ENCODE results near the gene PAX9. TPM values are rescaled to one million over a fixed set of nuclear protein-coding genes. Genes with fewer than 3 reads are reported as not detected.
A peak's percentile ranks its signal among the peaks of the same experiment; 100 is the strongest.

Gene PAX9
- total and polyA plus RNA-seq, 2 of the 13 experiments (the other 11 are each of a cell fraction or from before 2014, with no cell fraction given), result 0.03 TPM; not detected in 1

DNA sequence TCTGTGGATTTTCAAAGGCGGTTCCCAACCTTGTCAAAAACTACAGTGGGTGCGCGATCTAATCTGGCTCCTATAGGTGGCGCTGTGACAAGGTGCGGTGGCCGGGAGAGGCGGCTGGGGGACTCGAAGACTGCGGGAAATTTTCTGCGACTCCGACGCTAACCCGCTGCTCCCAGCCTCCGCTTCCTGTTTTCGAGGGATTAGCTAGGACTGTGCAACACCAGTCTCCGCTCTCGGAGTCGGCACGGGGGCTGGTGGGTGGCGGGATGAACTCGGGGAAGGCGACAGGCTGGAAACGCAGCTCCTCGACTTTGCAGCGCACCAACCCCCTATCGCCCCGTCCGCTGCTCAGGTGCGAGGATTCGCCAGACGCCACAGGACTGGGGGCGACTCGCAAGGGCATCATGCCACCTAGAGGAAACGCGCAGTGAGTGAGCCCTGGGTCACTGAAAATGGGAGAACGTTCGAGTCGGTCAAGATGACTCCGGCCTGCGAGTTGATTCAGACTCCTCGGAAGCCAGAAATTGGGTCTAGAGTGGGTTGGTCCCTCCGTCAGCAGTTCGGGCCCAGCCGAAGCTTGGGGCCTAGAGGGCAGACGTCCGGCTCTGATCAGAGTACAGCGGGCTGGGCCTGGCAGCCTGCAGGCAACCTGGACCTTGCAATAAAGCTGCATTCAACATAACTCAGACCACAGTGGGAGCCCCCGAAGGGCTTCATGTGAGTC, 5.5 kb upstream of the PAX9 start (continued):
- TF ChIP-seq, protein P1, sequence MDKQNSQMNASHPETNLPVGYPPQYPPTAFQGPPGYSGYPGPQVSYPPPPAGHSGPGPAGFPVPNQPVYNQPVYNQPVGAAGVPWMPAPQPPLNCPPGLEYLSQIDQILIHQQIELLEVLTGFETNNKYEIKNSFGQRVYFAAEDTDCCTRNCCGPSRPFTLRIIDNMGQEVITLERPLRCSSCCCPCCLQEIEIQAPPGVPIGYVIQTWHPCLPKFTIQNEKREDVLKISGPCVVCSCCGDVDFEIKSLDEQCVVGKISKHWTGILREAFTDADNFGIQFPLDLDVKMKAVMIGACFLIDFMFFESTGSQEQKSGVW (CRISPR knock-in tag; IDR thresholded peaks at IDR 0.05; ENCODE audit: borderline replicate concordance), result 0 out of 2 replicates have a peak, but pooled peaks have one; percentile 55
- TF ChIP-seq, protein P2, sequence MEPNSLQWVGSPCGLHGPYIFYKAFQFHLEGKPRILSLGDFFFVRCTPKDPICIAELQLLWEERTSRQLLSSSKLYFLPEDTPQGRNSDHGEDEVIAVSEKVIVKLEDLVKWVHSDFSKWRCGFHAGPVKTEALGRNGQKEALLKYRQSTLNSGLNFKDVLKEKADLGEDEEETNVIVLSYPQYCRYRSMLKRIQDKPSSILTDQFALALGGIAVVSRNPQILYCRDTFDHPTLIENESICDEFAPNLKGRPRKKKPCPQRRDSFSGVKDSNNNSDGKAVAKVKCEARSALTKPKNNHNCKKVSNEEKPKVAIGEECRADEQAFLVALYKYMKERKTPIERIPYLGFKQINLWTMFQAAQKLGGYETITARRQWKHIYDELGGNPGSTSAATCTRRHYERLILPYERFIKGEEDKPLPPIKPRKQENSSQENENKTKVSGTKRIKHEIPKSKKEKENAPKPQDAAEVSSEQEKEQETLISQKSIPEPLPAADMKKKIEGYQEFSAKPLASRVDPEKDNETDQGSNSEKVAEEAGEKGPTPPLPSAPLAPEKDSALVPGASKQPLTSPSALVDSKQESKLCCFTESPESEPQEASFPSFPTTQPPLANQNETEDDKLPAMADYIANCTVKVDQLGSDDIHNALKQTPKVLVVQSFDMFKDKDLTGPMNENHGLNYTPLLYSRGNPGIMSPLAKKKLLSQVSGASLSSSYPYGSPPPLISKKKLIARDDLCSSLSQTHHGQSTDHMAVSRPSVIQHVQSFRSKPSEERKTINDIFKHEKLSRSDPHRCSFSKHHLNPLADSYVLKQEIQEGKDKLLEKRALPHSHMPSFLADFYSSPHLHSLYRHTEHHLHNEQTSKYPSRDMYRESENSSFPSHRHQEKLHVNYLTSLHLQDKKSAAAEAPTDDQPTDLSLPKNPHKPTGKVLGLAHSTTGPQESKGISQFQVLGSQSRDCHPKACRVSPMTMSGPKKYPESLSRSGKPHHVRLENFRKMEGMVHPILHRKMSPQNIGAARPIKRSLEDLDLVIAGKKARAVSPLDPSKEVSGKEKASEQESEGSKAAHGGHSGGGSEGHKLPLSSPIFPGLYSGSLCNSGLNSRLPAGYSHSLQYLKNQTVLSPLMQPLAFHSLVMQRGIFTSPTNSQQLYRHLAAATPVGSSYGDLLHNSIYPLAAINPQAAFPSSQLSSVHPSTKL (CRISPR knock-in tag; IDR thresholded peaks at IDR 0.05), result no peak
- TF ChIP-seq ZNF644 (CRISPR knock-in tag; IDR thresholded peaks at IDR 0.05; ENCODE audit: low read depth) (no peak), ZNF547 (CRISPR knock-in tag; IDR thresholded peaks at IDR 0.05) (0 out of 2 replicates have a peak, but pooled peaks have one; percentile 63), ZFP91 (CRISPR knock-in tag; IDR thresholded peaks at IDR 0.05; ENCODE audit: borderline replicate concordance) (peak; percentile 70; the same call in 1 of the 2 replicates), PITX1 (CRISPR knock-in tag; IDR thresholded peaks at IDR 0.05) (no peak), KDM5B (CRISPR knock-in tag; IDR thresholded peaks at IDR 0.05; ENCODE audit: borderline replicate concordance) (0 out of 2 replicates have a peak, but pooled peaks have one; percentile 20), ZBTB38 (CRISPR knock-in tag; IDR thresholded peaks at IDR 0.05) (peak; percentile 67; the same call in 1 of the 2 replicates), ZNF292 (CRISPR knock-in tag; IDR thresholded peaks at IDR 0.05; ENCODE audit: borderline replicate concordance, low read depth) (0 out of 2 replicates have a peak, but pooled peaks have one; percentile 22), XRCC5 (optimal IDR thresholded peaks at IDR 0.05; ENCODE audit: low read length) (peak; percentile 81), SMC3 (IDR thresholded peaks at IDR 0.05; ENCODE audit: low read length) (peak; percentile 29; the same call in 1 of the 2 replicates), ZFP41 (CRISPR knock-in tag; IDR thresholded peaks at IDR 0.05; ENCODE audit: borderline replicate concordance) (peak; percentile 86; the same call in 1 of the 2 replicates), SRY (CRISPR knock-in tag; IDR thresholded peaks at IDR 0.05) (no peak), RFX1 (IDR thresholded peaks at IDR 0.05) (no peak), ZNF747 (CRISPR knock-in tag; IDR thresholded peaks at IDR 0.05; ENCODE audit: borderline replicate concordance) (no peak), RXRB (CRISPR knock-in tag; IDR thresholded peaks at IDR 0.05; ENCODE audit: borderline replicate concordance) (no peak), ZNF30 (CRISPR knock-in tag; IDR thresholded peaks at IDR 0.05) (no peak), FLYWCH1 (CRISPR knock-in tag; IDR thresholded peaks at IDR 0.05) (0 out of 2 replicates have a peak, but pooled peaks have one; percentile 43), RBM39 (IDR thresholded peaks at IDR 0.05; ENCODE audit: low read depth, low read length, poor library complexity, severe bottlenecking) (peak; percentile 78), RXRA (CRISPR knock-in tag; IDR thresholded peaks at IDR 0.05) (no peak)
- TF ChIP-seq, protein P3, sequence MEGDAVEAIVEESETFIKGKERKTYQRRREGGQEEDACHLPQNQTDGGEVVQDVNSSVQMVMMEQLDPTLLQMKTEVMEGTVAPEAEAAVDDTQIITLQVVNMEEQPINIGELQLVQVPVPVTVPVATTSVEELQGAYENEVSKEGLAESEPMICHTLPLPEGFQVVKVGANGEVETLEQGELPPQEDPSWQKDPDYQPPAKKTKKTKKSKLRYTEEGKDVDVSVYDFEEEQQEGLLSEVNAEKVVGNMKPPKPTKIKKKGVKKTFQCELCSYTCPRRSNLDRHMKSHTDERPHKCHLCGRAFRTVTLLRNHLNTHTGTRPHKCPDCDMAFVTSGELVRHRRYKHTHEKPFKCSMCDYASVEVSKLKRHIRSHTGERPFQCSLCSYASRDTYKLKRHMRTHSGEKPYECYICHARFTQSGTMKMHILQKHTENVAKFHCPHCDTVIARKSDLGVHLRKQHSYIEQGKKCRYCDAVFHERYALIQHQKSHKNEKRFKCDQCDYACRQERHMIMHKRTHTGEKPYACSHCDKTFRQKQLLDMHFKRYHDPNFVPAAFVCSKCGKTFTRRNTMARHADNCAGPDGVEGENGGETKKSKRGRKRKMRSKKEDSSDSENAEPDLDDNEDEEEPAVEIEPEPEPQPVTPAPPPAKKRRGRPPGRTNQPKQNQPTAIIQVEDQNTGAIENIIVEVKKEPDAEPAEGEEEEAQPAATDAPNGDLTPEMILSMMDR (CRISPR knock-in tag; IDR thresholded peaks at IDR 0.05), result peak; percentile 66

Measured in HepG2 (cell line).